ENCODE data around the gene ACTN1.

Gene ACTN1

DNA sequence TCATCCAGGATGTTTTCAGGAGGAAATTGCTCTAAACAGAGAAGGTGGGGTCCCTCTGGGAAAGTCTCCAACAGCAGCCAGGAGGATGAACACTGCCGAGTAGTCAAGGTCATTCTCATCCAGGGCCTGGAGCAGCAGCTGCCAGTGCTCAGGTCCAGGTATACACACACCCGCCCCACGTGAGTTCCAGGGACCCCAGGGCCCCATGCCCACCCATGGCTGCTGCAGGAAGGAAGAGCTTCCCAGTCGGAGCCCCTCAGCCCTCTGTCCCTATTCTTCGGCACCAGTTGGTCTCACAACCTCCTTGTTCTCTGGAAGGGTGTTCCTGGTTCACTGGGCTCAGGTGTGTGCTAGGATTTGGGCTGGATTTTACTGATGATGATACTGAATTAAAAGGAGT, 72.7 kb downstream of the ACTN1 start:
- no peak for DNase-seq

- no peak for DNase-seq
Observed at GRCh38 chr14:68905107-68905895, 73.8 kb downstream of the ACTN1 start.

GRCh38 chr14:68902357-68902756, 76.7 kb downstream of the ACTN1 start:
- DNase-seq: no peak

DNA sequence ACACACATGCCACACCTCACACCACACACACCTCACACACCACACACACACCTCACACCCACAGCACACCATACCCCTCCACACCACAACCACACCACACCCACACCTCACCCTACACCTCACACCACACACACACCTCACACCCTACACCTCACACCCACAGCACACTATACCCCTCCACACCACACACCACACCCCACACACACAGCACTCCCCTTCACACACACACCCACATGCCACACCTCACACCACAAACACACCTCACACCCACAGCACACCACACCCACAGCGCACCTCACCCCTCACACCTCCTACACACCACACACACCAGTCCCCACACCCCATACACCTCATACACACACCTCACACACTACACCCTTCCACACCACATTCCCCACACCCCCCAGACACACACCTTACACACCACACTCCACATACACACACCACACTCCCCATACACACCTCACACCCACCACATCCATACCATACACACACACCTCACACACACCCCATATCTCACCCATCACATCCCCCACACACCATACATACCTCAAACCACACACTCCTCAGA, 80.0 kb downstream of the ACTN1 start:
- DNase-seq: no peak

GRCh38 chr14:68898248-68899032, 80.7 kb downstream of the ACTN1 start:
- no peak for DNase-seq

DNA sequence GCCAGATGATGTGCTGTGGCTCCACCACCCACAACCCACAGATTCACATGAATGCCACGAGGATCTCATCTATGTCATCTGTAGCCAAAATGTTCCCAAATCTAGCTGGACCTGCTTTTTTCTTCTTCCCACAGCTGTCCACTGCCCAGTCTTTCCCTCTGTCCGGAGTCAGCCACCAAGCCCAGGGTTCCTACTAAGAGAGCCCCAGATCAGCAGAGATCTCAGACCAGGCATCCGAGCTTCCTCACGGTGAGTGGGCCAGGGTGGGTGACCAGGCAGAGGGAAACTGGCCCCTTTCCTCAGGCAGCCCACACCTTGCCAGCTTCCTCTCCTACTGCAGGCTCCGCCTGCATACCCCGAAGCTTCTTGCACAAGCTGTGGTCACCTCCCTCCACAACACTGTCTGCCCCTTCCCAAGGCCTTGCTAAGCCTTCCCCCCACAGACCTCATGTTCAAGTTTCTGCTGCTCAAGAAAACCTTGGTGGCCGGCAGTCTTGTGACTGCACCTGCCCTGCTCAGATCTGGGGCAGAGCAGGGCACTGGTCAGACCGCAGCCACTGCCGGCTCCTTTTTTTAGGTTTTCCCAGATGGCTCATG, 81.4 kb downstream of the ACTN1 start:
- DNase-seq: no peak

DNA sequence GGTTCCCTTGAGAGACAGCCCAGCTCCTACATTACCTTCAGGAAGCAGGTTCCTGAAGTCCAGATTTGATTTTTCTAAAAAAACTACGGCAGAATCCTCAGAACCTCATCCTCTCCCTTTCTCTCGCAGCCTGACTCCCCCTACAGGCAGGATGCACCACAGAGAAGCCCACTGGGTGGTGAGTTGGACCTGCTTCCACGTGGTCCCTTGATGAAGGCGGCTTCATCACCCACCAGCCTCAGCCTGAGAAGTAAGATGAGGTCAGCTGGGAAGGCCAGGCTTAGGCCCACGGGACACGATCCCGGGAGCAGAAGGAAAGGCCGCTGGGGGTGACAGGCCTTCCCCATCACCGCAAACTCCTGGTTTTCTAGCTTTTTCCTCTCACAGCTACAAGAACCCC, 83.0 kb downstream of the ACTN1 start:
- no peak for DNase-seq

- DNase-seq: no peak
Observed at GRCh38 chr14:68894802-68895703, 84.0 kb downstream of the ACTN1 start.

DNA sequence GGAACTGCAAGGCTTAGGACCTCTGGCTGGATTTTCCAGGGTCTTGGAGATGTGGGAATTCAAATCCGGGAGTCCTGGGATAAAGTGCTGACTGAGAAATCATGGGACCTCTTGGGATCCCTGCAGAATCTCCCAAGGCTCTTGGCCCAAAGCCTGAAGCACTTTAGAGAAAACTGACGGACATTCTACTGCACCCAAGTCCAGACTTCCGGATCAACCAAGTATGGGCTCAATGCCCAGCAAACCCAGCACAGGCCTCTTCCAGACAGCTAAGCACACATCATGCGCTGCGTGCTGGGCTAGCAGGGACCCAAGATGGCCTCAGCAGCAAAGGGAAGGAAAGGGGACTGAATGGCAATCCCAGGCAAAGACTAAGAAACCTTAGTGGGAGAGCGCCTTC, 85.0 kb downstream of the ACTN1 start:
- DNase-seq: no peak

DNA sequence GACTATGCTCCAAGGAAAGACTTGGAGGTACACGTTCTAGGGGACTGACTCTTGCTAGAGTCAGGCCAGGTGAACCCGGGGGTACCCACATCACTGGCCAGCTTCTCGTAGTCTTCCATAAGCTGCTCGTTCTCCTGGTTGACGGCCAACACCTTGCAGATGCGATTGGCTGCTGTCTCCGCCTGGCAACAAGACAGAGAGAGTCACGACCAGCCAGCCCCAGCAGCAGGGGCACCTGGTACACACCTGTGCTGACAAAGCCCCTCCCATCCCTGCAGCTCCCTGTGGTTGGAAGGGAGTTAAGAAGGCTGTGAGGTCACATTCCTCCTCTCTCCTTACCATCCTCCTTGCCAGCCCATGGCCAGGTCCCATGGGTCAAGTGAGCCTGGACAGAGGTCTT, 85.5 kb downstream of the ACTN1 start:
- no peak for DNase-seq

GRCh38 chr14:68892961-68893360, 86.1 kb downstream of the ACTN1 start:
- no peak for DNase-seq

GRCh38 chr14:68891851-68892660, 87.0 kb downstream of the ACTN1 start:
- no peak for DNase-seq

DNA sequence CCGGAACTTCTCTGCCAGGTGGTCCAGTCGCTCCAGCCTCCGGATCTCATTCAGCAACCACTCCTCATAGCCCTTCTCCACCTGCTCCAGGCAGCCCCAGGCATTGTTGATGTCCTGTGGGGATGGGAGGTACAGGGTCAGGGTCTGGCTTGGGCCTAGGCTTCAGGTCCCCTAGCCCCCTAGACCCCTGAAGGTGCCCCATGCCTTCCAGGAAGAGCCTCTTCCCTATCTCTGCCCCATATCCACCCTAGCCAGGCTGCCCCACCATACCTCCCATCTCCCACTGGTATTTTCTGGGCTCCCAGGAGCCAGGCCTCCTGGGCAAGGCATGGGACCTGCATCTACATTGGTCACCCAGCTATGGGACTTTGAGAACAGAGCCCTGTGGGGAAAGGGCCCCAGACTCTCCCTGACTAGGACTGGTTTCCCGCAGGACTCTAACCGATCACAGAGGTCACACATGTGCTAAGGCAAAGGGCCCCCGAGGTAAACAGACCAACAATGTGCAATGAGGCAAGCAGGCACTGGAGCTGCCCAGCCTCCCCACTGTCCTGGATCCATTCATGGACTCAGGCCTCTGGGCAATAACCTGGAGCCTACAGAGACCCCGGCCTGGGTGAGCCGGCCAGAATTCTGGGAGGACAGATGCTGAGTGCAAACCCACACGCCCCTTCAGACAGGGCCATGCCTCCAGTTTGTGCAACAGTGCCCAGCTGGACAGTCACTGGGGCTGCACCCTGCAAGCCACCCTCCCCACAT, 88.8 kb downstream of the ACTN1 start:
- no peak for DNase-seq

- DNase-seq: no peak
Observed at GRCh38 chr14:68888883-68889282, 90.2 kb downstream of the ACTN1 start.

- DNase-seq: no peak
Observed at GRCh38 chr14:68888025-68888850, 90.9 kb downstream of the ACTN1 start.

DNA sequence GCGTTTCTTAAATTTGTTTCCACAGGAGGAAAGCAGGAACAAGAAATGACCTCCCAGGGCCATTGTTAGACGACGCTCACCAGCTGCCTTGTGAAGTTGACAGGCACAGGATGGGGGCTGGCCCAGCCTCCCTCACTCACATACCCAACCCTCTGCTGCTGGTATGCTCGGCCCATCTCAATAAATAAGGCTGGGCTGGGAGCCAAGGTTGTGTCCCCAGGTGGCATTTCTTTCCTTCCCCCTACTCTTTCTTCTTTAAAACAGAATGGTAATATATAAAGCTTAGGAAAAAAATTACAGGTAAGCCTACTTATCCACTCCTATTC, 93.0 kb downstream of the ACTN1 start:
- DNase-seq: no peak

GRCh38 chr14:68885226-68886108, 93.6 kb downstream of the ACTN1 start:
- DNase-seq: no peak

GRCh38 chr14:68884031-68885030, 94.8 kb downstream of the ACTN1 start:
- no peak for DNase-seq

Data from NCI-H82 (cell line).